HEK293 (cell line): ENCODE measurements around the gene COX20.

Experiments
- CTCF ChIA-PET: fragments of 350-600 bp; formaldehyde crosslinking; extraction: SDS; loops from one replicate; lab custom pipeline; 2021; ENCODE audit warnings: antibody characterized with exemption; lab: Yijun Ruan, JAX
- POLR2A ChIA-PET: fragments of 300-600 bp; formaldehyde crosslinking; extraction: SDS; loops from one replicate; lab custom pipeline; 2020; ENCODE audit warnings: antibody characterized with exemption, inconsistent platforms; lab: Yijun Ruan, JAX
- H3K27ac ChIP-seq: fragments of 200-500 bp; sonication (Bioruptor generic); 2 replicates; pipeline ENCODE4 v1.5.1; 2014; ENCODE audit warnings: low read depth, low read length, control low read depth, inconsistent platforms; ENCODE audit errors: extremely low read depth
- H3K36me3 ChIP-seq, 2 experiments: fragments of 200-500 bp in 1 of 2; sonication (Bioruptor generic) in 1 of 2; 1 replicate in 1 of 2; 2 replicates in 1 of 2; pipeline ENCODE4 v1.5.1; 2014 to 2017; ENCODE audit warnings: inconsistent platforms in 2 of 2, low read length in 2 of 2; ENCODE audit not compliant: control insufficient read depth in 2 of 2, insufficient read depth in 1 of 2
- H3K4me1 ChIP-seq: fragments of 200-500 bp; sonication (Bioruptor generic); 2 replicates; pipeline ENCODE4 v1.5.1; 2014; ENCODE audit warnings: mild to moderate bottlenecking, low read length, inconsistent platforms; ENCODE audit not compliant: control insufficient read depth, insufficient read depth
- H3K4me3 ChIP-seq: 2 replicates; pipeline ENCODE4 v1.5.1; 2011; ENCODE audit warnings: low read depth, mild to moderate bottlenecking, control low read depth, low read length, moderate library complexity
- H3K9me3 ChIP-seq: fragments of 200-500 bp; sonication (Bioruptor generic); 2 replicates; pipeline ENCODE4 v1.5.1; 2014; ENCODE audit warnings: low read depth, low read length, inconsistent platforms; ENCODE audit not compliant: control insufficient read depth, insufficient read depth
- HOXC10 ChIP-seq: sonication (generic); formaldehyde crosslinking; IDR thresholded peaks from 2 replicates; pipeline ENCODE4 v1.8.1; 2023; ENCODE audit warnings: mild to moderate bottlenecking, missing genetic modification reagents
- INSM2 ChIP-seq: fragments of 450-650 bp; formaldehyde crosslinking; IDR thresholded peaks from 2 replicates; pipeline ENCODE4 v1.5.1; 2016; ENCODE audit warnings: missing biosample characterization, missing genetic modification characterization
- KLF17 ChIP-seq: fragments of 450-650 bp; formaldehyde crosslinking; IDR thresholded peaks from 2 replicates; pipeline ENCODE4 v1.5.1; 2016; ENCODE audit warnings: missing biosample characterization, missing genetic modification characterization
- REST ChIP-seq: fragments of 450-650 bp; formaldehyde crosslinking; IDR thresholded peaks from 2 replicates; pipeline ENCODE4 v1.5.1; 2016; ENCODE audit warnings: missing biosample characterization, missing genetic modification characterization
- ZFHX2 ChIP-seq: fragments of 450-650 bp; formaldehyde crosslinking; conservative IDR thresholded peaks from 2 replicates; pipeline ENCODE4 v1.5.1; 2016; ENCODE audit warnings: missing biosample characterization, missing genetic modification characterization
- ZNF10 ChIP-seq: fragments of 450-650 bp; formaldehyde crosslinking; IDR thresholded peaks from 2 replicates; pipeline ENCODE4 v1.5.1; 2017; ENCODE audit warnings: missing biosample characterization, missing genetic modification characterization
- ZNF132 ChIP-seq: fragments of 450-650 bp; formaldehyde crosslinking; IDR thresholded peaks from 2 replicates; pipeline ENCODE4 v1.5.1; 2017; ENCODE audit warnings: missing biosample characterization, missing genetic modification characterization, borderline replicate concordance
- ZNF248 ChIP-seq: fragments of 450-650 bp; formaldehyde crosslinking; IDR thresholded peaks from 2 replicates; pipeline ENCODE4 v1.5.1; 2017; ENCODE audit warnings: missing biosample characterization, missing genetic modification characterization
- ZNF280C ChIP-seq: fragments of 450-650 bp; formaldehyde crosslinking; IDR thresholded peaks from 2 replicates; pipeline ENCODE4 v1.5.1; 2016; ENCODE audit warnings: missing biosample characterization, missing genetic modification characterization
- ZNF302 ChIP-seq: fragments of 450-650 bp; formaldehyde crosslinking; IDR thresholded peaks from 2 replicates; pipeline ENCODE4 v1.5.1; 2016; ENCODE audit warnings: missing biosample characterization, missing genetic modification characterization, low read depth
- ZNF391 ChIP-seq: fragments of 450-650 bp; formaldehyde crosslinking; IDR thresholded peaks from 2 replicates; pipeline ENCODE4 v1.5.1; 2016; ENCODE audit warnings: low read depth, missing biosample characterization, missing genetic modification characterization, borderline replicate concordance
- ZNF426 ChIP-seq: fragments of 450-650 bp; formaldehyde crosslinking; IDR thresholded peaks from 2 replicates; pipeline ENCODE4 v1.5.1; 2017; ENCODE audit warnings: missing biosample characterization, missing genetic modification characterization, mild to moderate bottlenecking, inconsistent platforms, moderate library complexity
- ZNF514 ChIP-seq: fragments of 450-650 bp; formaldehyde crosslinking; IDR thresholded peaks from 2 replicates; pipeline ENCODE4 v1.5.1; 2016; ENCODE audit warnings: missing biosample characterization, missing genetic modification characterization
- ZNF518A ChIP-seq: fragments of 450-650 bp; formaldehyde crosslinking; conservative IDR thresholded peaks from 2 replicates; pipeline ENCODE4 v1.5.1; 2016; ENCODE audit warnings: low read depth, missing biosample characterization, missing genetic modification characterization
- ZNF660 ChIP-seq: fragments of 450-650 bp; IDR thresholded peaks from 2 replicates; pipeline ENCODE4 v1.5.1; 2018; ENCODE audit warnings: missing biosample characterization, mild to moderate bottlenecking, missing genetic modification characterization
- ZNF664 ChIP-seq: fragments of 450-650 bp; formaldehyde crosslinking; IDR thresholded peaks from 2 replicates; pipeline ENCODE4 v1.5.1; 2016; ENCODE audit warnings: missing biosample characterization, missing genetic modification characterization
- ZNF704 ChIP-seq: fragments of 450-650 bp; formaldehyde crosslinking; IDR thresholded peaks from 2 replicates; pipeline ENCODE4 v1.5.1; 2016; ENCODE audit warnings: missing biosample characterization, missing genetic modification characterization

The COX20 gene

GRCh38 chr1:244861683-244862082 is 26.2 kb downstream of the COX20 start:
- Histone ChIP-seq H3K4me3 (peak overlapping the region; percentile 80), H3K27ac (0 out of 2 replicates have a peak overlapping the region, but pooled peaks have one; percentile 100), H3K36me3 (peaks cover 50 to 65% of the 10 kb centered on the region in 2 experiments), H3K4me1 (peaks cover 16% of the 10 kb centered on the region), H3K9me3 (no peaks in the 10 kb centered on the region)
- ChIA-PET POLR2A (interaction anchor here (0.7 to 5.5 kb wide), 11 partner anchors 8 to 171 kb away, joined by 3 to 98 read pairs (median 5); partner anchors contain the start of gene COX20), CTCF (interaction anchor here (0.6 to 6.6 kb wide), 11 partner anchors 11 to 180 kb away, joined by 3 to 38 read pairs (median 6); no protein-coding TSS in a partner anchor)
- TF ChIP-seq ZNF664 (tag by site-specific recombination) = peak; percentile 67; the same call in 1 of the 2 replicates
- 0 out of 2 replicates have a peak, but pooled peaks have one; percentile 31 for TF ChIP-seq ZNF660 (tag by site-specific recombination)
- TF ChIP-seq ZFHX2 = no peak

GRCh38 chr1:244862354-244862698 is 26.9 kb downstream of the COX20 start:
- POLR2A ChIA-PET = interaction anchor here (0.6 to 5.5 kb wide), 10 partner anchors 8 to 110 kb away, joined by 3 to 98 read pairs (median 6); partner anchors contain the start of gene COX20
- CTCF ChIA-PET = interaction anchor here (0.7 to 6.6 kb wide), 7 partner anchors 23 to 180 kb away, joined by 3 to 38 read pairs (median 6); no protein-coding TSS in a partner anchor
- H3K36me3 ChIP-seq = peaks cover 44 to 58% of the 10 kb centered on the region in 2 experiments
- TF ChIP-seq ZNF514 (tag by site-specific recombination) = no peak
- no peak for TF ChIP-seq ZNF704 (tag by site-specific recombination)
- TF ChIP-seq ZNF426 = no peak
- 0 out of 2 replicates have a peak, but pooled peaks have one; percentile 7 for TF ChIP-seq ZNF10
- no peak for TF ChIP-seq INSM2 (tag by site-specific recombination)
- no peak for TF ChIP-seq ZNF391 (tag by site-specific recombination)
- TF ChIP-seq ZNF302 = no peak
- TF ChIP-seq HOXC10 (CRISPR knock-in tag) = no peak
- TF ChIP-seq ZNF248 (tag by site-specific recombination) = no peak
- no peak for TF ChIP-seq ZNF518A (tag by site-specific recombination)
- no peak for TF ChIP-seq ZNF660 (tag by site-specific recombination)
- TF ChIP-seq KLF17 (tag by site-specific recombination) = no peak
- TF ChIP-seq ZNF280C = no peak
- no peak for TF ChIP-seq ZNF132 (tag by site-specific recombination)
- no peak for TF ChIP-seq REST (tag by site-specific recombination)

More at GRCh38 chr1:244862354-244862698, 26.9 kb downstream of the COX20 start:
- peaks cover 16% of the 10 kb centered on the region for H3K4me1 ChIP-seq
- no peaks in the 10 kb centered on the region for H3K9me3 ChIP-seq
- H3K27ac ChIP-seq = peak overlapping the region; percentile 100
- H3K4me3 ChIP-seq = peak overlapping the region; percentile 80
